NCI-H2081 (cell line): ENCODE data around the gene CFAP90.
A peak's percentile ranks its signal among the peaks of the same experiment; 100 is the strongest.

Source experiments
- DNase-seq, 2 experiments: peaks; one replicate each; lab custom pipeline; 2025; lab: John Stamatoyannopoulos, UW

The CFAP90 gene

GRCh38 chr5:7868427-7868772 lies 17.5 kb upstream of the CFAP90 start:
- no peak for DNase-seq

GRCh38 chr5:7867260-7867659 lies 16.3 kb upstream of the CFAP90 start:
- DNase-seq, result no peak

- no peak for DNase-seq
Observed at GRCh38 chr5:7866196-7866595, 15.3 kb upstream of the CFAP90 start.

GRCh38 chr5:7857926-7858632 lies 7.1 kb upstream of the CFAP90 start:
- no peak for DNase-seq

GRCh38 chr5:7857361-7857760 lies 6.4 kb upstream of the CFAP90 start:
- no peak for DNase-seq

- peak; percentile 77 to 78 for DNase-seq
Observed at GRCh38 chr5:7856855-7857254, 5.9 kb upstream of the CFAP90 start.

- DNase-seq, result no peak
Observed at GRCh38 chr5:7855611-7856010, 4.7 kb upstream of the CFAP90 start.

- no peak for DNase-seq
Observed at GRCh38 chr5:7852988-7853387, 2.1 kb upstream of the CFAP90 start.

GRCh38 chr5:7852542-7852941 lies 1.6 kb upstream of the CFAP90 start:
- no peak for DNase-seq

GRCh38 chr5:7851617-7852289 lies 820 bp upstream of the CFAP90 start:
- no peak for DNase-seq

GRCh38 chr5:7851240-7851592 lies 283 bp upstream of the CFAP90 start:
- no peak for DNase-seq

- DNase-seq, result no peak
Observed at GRCh38 chr5:7849681-7850394, 1.1 kb downstream of the CFAP90 start.

- DNase-seq, result no peak
Observed at GRCh38 chr5:7848296-7848695, 2.6 kb downstream of the CFAP90 start.

GRCh38 chr5:7846327-7846726 lies 4.6 kb downstream of the CFAP90 start:
- DNase-seq, result no peak

GRCh38 chr5:7845557-7845956 lies 5.4 kb downstream of the CFAP90 start:
- no peak for DNase-seq

- DNase-seq, result no peak
Observed at GRCh38 chr5:7844901-7845300, 6.0 kb downstream of the CFAP90 start.

GRCh38 chr5:7842531-7842930 lies 8.4 kb downstream of the CFAP90 start:
- DNase-seq, result no peak

GRCh38 chr5:7837403-7837802 lies 13.5 kb downstream of the CFAP90 start:
- no peak for DNase-seq

GRCh38 chr5:7834982-7835381 lies 16.0 kb downstream of the CFAP90 start:
- DNase-seq, result no peak

- DNase-seq, result peak in 1 of 2 experiments; percentile 18
Observed at GRCh38 chr5:7828269-7828668, 22.7 kb downstream of the CFAP90 start.

GRCh38 chr5:7827610-7828009 lies 23.3 kb downstream of the CFAP90 start:
- no peak for DNase-seq

- no peak for DNase-seq
Observed at GRCh38 chr5:7825630-7826029, 25.3 kb downstream of the CFAP90 start.

- DNase-seq, result peak in 1 of 2 experiments; percentile 10
Observed at GRCh38 chr5:7824995-7825394, 25.9 kb downstream of the CFAP90 start.
